ENCODE measurements around the gene LGALSL.

The LGALSL gene

GRCh38 chr2:64482243-64482642 is 28.3 kb downstream of the LGALSL start:
- H3K27ac ChIP-seq, result no peak overlapping the region
- TF ChIP-seq CTCF (IDR thresholded peaks at IDR 0.05; ENCODE audit: low read depth, low read length), result no peak
- no peak overlapping the region for H3K4me3 ChIP-seq (ENCODE audit: low read depth, low read length)
- H3K9me3 ChIP-seq (ENCODE audit: severe bottlenecking), result no peaks in the 10 kb centered on the region
- H3K36me3 ChIP-seq, result no peaks in the 10 kb centered on the region
- no peak for DNase-seq
- H3K27me3 ChIP-seq (ENCODE audit: insufficient read depth, low read depth, severe bottlenecking), result no peaks in the 10 kb centered on the region

- no peak for TF ChIP-seq CTCF (IDR thresholded peaks at IDR 0.05; ENCODE audit: low read depth, low read length)
- DNase-seq, result no peak
- Histone ChIP-seq H3K27me3 (ENCODE audit: insufficient read depth, low read depth, severe bottlenecking) (no peaks in the 10 kb centered on the region), H3K9me3 (ENCODE audit: severe bottlenecking) (no peaks in the 10 kb centered on the region), H3K36me3 (no peaks in the 10 kb centered on the region), H3K4me3 (ENCODE audit: low read depth, low read length) (no peak overlapping the region), H3K27ac (no peak overlapping the region)
These were observed 29.0 kb downstream of the LGALSL start for GRCh38 chr2:64482765-64483504.

GRCh38 chr2:64485331-64485730 is 31.4 kb downstream of the LGALSL start:
- Histone ChIP-seq H3K27me3 (ENCODE audit: insufficient read depth, low read depth, severe bottlenecking) (no peaks in the 10 kb centered on the region), H3K9me3 (ENCODE audit: severe bottlenecking) (no peaks in the 10 kb centered on the region), H3K36me3 (no peaks in the 10 kb centered on the region), H3K27ac (no peak overlapping the region), H3K4me3 (ENCODE audit: low read depth, low read length) (no peak overlapping the region)
- no peak for DNase-seq
- TF ChIP-seq CTCF (IDR thresholded peaks at IDR 0.05; ENCODE audit: low read depth, low read length), result no peak

- no peak overlapping the region for H3K27ac ChIP-seq
- no peaks in the 10 kb centered on the region for H3K9me3 ChIP-seq (ENCODE audit: severe bottlenecking)
- H3K36me3 ChIP-seq, result no peaks in the 10 kb centered on the region
- H3K4me3 ChIP-seq (ENCODE audit: low read depth, low read length), result no peak overlapping the region
- no peak for DNase-seq
- H3K27me3 ChIP-seq (ENCODE audit: insufficient read depth, low read depth, severe bottlenecking), result no peaks in the 10 kb centered on the region
- TF ChIP-seq CTCF (IDR thresholded peaks at IDR 0.05; ENCODE audit: low read depth, low read length), result no peak
These were observed 32.0 kb downstream of the LGALSL start for GRCh38 chr2:64485961-64486360.

- H3K9me3 ChIP-seq (ENCODE audit: severe bottlenecking), result no peaks in the 10 kb centered on the region
- H3K4me3 ChIP-seq (ENCODE audit: low read depth, low read length), result no peak overlapping the region
- DNase-seq, result no peak
- H3K27me3 ChIP-seq (ENCODE audit: insufficient read depth, low read depth, severe bottlenecking), result no peaks in the 10 kb centered on the region
- no peak for TF ChIP-seq CTCF (IDR thresholded peaks at IDR 0.05; ENCODE audit: low read depth, low read length)
- H3K36me3 ChIP-seq, result no peaks in the 10 kb centered on the region
- H3K27ac ChIP-seq, result no peak overlapping the region
These were observed 33.5 kb downstream of the LGALSL start for GRCh38 chr2:64487256-64488049.
